Thoracic aorta (tissue), 2 donors: ENCODE data around the gene GNAI2. TPM values are rescaled to one million over a fixed set of nuclear protein-coding genes. Genes with fewer than 3 reads are reported as not detected.

ENCODE experiments used
- ATAC-seq: fragments of 150-250 bp; one replicate; pipeline ENCODE4 v1.8.0; 2017; ENCODE audit warnings: low read depth; ENCODE audit not compliant: insufficient number of reproducible peaks, low FRiP score
- DNase-seq: peaks from one replicate; pipeline ENCODE4 v3.0.0-alpha.2; 2020; ENCODE audit warnings: low spot score
- H3K27ac ChIP-seq, 2 donors: fragments of 200-600 bp; sonication (generic); 1 replicate in 1 of 2; 2 replicates in 1 of 2; pipeline ENCODE4 v1.5.1; 2016; ENCODE audit warnings: mild to moderate bottlenecking in 2 of 2, moderate library complexity in 2 of 2
- H3K27me3 ChIP-seq: fragments of 200-600 bp; sonication (generic); replicated peaks from 2 replicates; pipeline ENCODE4 v1.6.0; 2016; ENCODE audit warnings: mild to moderate bottlenecking; ENCODE audit not compliant: insufficient read depth
- H3K36me3 ChIP-seq: fragments of 200-600 bp; sonication (generic); one replicate; pipeline ENCODE4 v1.5.1; 2016
- H3K4me1 ChIP-seq, 2 donors: fragments of 200-600 bp; sonication (generic); 1 replicate in 1 of 2; 2 replicates in 1 of 2; pipeline versions ENCODE4 v1.5.1 to v1.6.0; 2016; ENCODE audit warnings: low read depth in 2 of 2, mild to moderate bottlenecking in 1 of 2; ENCODE audit not compliant: control insufficient read depth in 1 of 2
- H3K4me3 ChIP-seq: fragments of 200-600 bp; sonication (generic); 2 replicates; pipeline ENCODE4 v1.5.1; 2016; ENCODE audit warnings: mild to moderate bottlenecking
- H3K9me3 ChIP-seq: fragments of 200-600 bp; sonication (generic); 2 replicates; pipeline ENCODE4 v1.5.1; 2016
- total RNA-seq, 2 donors: library from RNA; depleted of rRNA; stranded (reverse); fragments of >200 nt; gene quantifications; one replicate each; pipeline versions ENCODE4 v1.1.0 to v1.2.3, GENCODE V29; 2016
- TF ChIP-seq, protein P1 (sequence below): fragments of 200-600 bp; sonication (generic); IDR thresholded peaks from one replicate; pipeline ENCODE4 v1.5.1; 2019; ENCODE audit warnings: antibody characterized with exemption

The GNAI2 gene
- total RNA-seq, 2 donors from 2014 or later: 183 to 337 TPM

DNA sequence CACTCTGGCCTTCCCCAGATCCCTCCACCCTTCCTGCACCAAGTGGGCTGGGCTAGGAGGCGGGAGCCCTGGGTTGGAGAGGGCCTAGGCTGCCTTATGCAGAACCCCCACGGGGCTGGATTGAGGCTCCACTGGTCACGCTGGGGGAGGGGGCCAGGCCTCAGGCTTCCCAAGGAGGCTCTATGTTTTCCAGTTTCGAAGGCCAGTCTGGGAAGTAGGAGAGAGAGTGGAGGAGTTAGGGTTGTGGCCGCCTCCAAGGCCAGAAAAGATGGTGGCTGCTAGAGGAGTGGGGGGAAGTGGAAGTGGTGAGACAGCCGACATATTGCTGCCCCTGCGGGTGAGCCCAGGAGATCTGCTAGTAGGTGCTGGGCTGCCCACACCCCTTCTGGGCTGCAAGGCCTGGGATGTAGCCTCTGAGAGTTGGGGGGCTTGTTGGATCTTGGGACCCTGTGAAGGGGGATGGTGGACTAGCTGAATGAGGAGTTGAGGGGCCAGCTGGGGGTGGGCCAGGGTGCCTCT, 1.2 kb downstream of the GNAI2 start:
- peaks cover 32 to 49% of the 10 kb centered on the region in 2 donors for H3K4me1 ChIP-seq
- H3K9me3 ChIP-seq: no peaks in the 10 kb centered on the region
- peak overlapping the region; percentile 94 to 96 for H3K27ac ChIP-seq
- H3K36me3 ChIP-seq: no peaks in the 10 kb centered on the region
- no peak for DNase-seq
- TF ChIP-seq, protein P1, sequence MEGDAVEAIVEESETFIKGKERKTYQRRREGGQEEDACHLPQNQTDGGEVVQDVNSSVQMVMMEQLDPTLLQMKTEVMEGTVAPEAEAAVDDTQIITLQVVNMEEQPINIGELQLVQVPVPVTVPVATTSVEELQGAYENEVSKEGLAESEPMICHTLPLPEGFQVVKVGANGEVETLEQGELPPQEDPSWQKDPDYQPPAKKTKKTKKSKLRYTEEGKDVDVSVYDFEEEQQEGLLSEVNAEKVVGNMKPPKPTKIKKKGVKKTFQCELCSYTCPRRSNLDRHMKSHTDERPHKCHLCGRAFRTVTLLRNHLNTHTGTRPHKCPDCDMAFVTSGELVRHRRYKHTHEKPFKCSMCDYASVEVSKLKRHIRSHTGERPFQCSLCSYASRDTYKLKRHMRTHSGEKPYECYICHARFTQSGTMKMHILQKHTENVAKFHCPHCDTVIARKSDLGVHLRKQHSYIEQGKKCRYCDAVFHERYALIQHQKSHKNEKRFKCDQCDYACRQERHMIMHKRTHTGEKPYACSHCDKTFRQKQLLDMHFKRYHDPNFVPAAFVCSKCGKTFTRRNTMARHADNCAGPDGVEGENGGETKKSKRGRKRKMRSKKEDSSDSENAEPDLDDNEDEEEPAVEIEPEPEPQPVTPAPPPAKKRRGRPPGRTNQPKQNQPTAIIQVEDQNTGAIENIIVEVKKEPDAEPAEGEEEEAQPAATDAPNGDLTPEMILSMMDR: no peak
- H3K27me3 ChIP-seq: no peaks in the 10 kb centered on the region
- ATAC-seq: no peak
- peak overlapping the region; percentile 81 for H3K4me3 ChIP-seq

DNA sequence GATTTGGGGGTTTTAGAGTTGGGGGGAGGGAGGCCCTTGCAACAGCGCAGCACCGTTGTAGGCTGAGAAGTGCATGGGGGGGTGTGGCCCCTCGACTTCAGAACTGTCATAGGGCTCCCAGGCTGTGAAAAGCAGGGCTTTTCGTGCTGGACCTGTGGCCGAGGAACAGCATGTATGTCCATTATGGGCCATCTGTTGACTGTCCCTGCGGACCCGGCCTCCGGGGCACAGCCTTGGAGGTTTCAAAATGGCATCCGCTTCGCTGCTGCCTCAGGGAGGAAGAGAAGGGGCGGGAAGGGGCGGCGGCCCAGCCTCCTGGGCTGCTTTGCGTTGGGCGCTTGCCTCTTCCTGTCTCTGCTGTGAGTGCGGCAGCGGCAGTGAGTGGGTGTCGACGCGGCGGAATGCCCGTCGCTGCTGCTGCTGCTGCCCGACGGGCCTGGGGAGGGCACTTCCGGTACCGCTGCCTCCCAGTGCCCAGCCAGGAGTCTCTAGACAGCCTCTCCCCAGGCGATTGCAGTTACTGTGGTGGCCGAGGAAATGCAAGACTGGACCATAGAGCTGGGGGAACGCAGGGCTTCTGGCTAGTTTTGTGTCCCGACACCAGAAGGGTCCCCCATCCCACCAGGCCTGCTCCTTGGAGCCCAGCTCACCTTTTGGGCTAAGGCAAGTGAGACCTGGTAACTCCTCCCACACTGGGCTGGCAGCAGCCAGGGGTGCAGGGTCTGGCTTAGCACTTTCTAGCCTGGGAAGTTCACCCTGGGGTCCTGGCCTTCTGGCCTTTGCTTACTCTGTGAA, 1.9 kb downstream of the GNAI2 start:
- TF ChIP-seq, protein P1: no peak
- H3K27ac ChIP-seq: peak overlapping the region; percentile 94 to 96
- peak; percentile 66 for DNase-seq
- ATAC-seq: peak; percentile 33
- H3K4me3 ChIP-seq: peak overlapping the region; percentile 81
- peaks cover 39 to 56% of the 10 kb centered on the region in 2 donors for H3K4me1 ChIP-seq
- no peaks in the 10 kb centered on the region for H3K27me3 ChIP-seq
- no peaks in the 10 kb centered on the region for H3K36me3 ChIP-seq
- no peaks in the 10 kb centered on the region for H3K9me3 ChIP-seq

DNA sequence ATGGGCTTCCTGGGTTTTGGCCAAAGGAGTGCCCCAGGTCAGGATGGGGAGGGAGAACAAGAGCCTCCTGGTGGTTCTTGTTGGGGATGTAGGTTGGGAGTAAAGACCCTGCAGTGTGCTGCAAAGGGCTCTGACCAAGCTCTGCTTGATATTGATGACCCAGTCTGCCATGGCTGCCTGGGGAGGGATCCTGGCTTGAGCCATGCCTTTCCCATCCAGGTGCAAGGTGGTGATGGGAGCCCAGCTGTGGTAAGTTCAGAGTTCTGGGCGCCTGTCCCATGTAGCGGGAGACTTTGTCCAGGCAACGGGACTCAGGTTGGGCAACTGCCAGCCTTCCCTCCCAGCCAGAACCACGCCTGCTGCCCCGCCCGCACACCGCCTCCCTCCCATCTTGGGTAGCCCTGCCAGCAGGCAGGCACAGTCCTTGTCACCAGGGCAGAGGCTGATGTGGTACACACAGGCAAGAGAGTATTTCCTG, 2.6 kb downstream of the GNAI2 start:
- Histone ChIP-seq H3K4me3 (peak overlapping the region; percentile 81), H3K27ac (peak overlapping the region; percentile 94 to 96), H3K4me1 (peaks cover 46 to 62% of the 10 kb centered on the region in 2 donors), H3K36me3 (no peaks in the 10 kb centered on the region), H3K9me3 (no peaks in the 10 kb centered on the region), H3K27me3 (no peaks in the 10 kb centered on the region)
- ATAC-seq (peak; percentile 37), DNase-seq (no peak)
- TF ChIP-seq, protein P1: no peak

DNA sequence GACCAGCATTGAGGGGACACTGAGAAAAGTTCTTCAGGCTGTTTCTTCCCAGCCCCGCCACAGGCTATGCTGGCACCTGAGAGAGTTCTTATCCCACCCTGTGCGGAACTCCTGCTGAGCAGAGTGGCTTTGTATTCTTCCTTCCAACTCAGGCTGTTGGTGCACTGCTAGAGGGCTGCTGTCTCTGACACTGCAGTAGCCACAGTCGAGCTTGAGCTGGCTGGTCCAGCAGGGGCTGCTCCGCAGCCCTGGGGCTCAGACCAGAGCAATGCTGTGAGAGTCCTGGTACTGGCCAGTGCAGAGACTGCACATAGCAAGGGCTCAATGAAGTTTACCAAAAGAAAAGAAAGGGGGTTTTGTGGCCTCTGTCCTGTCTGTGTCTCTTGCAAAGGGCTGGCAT, 3.6 kb downstream of the GNAI2 start:
- TF ChIP-seq, protein P1: no peak
- ATAC-seq (no peak), DNase-seq (no peak)
- Histone ChIP-seq H3K4me1 (peaks cover 54 to 73% of the 10 kb centered on the region in 2 donors), H3K27me3 (no peaks in the 10 kb centered on the region), H3K9me3 (no peaks in the 10 kb centered on the region), H3K27ac (peak overlapping the region; percentile 94 to 96), H3K36me3 (no peaks in the 10 kb centered on the region), H3K4me3 (no peak overlapping the region)

DNA sequence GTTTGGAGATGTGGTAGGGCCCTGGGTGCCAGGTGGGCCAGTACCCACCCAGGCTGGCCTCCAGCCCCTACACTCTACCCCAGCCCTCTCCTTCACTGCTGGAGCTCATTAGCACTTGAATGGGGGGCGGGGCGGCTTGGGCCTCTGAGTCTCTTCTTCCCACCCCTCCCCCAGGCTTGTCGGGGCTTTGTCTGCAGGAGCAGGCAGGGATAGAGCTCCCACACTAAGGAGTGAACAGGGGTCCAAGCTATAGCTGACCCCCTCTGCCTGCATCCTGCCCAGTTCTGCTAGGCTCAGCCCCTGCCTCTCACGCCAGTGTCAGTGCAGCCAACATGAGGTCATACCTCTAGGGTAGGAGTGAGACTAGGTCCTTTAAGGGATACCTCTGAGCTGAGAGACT, 5.2 kb downstream of the GNAI2 start:
- TF ChIP-seq, protein P1: no peak
- H3K4me1 ChIP-seq: peaks cover 66 to 81% of the 10 kb centered on the region in 2 donors
- DNase-seq: no peak
- no peak for ATAC-seq
- no peak overlapping the region for H3K4me3 ChIP-seq
- no peaks in the 10 kb centered on the region for H3K27me3 ChIP-seq
- no peaks in the 10 kb centered on the region for H3K36me3 ChIP-seq
- no peaks in the 10 kb centered on the region for H3K9me3 ChIP-seq
- H3K27ac ChIP-seq: peak overlapping the region; percentile 33 to 89
